Activated CD4-positive, alpha-beta T cell treated with anti-CD3 and anti-CD28 coated beads, Interleukin-2, Interleukin-6, amounts not matched to agents 100 ng/mL and 50 ng/mL, durations not matched to agents 16 hours and 8 hours (primary cell): ENCODE measurements around the gene CREB5.

Experiments
- DNase-seq: peaks from one replicate; pipeline ENCODE4 v3.0.0-alpha.2; 2020

Gene CREB5

GRCh38 chr7:28435732-28436378, 23.5 kb downstream of the CREB5 start:
- no peak for DNase-seq

DNA sequence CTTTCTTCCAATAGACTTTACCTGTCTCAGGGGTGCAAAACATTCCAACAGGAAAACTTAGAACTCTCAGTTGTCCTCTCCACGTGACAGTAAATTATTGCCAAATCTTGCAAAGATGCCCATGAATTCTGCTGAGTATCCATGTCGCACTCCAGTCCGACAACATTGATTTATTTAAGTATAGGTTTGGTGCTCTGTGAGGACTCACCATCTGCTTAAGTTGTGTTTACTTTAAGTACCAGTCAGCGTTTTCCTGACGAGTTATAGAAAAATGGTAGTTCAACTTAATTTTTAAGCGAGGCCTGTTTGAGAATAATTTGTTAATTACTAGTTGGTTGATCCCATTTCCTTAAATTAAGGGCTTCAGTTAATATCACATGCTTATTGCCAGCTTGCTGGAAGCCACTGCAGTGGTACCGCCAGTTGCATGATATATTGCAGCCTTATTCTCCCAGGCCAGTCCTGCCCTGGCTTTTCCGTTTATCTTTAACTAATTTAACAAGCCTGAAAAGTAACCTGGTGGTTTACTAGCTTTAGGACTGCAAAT, 27.8 kb downstream of the CREB5 start:
- no peak for DNase-seq

- peak; percentile 37 for DNase-seq
These were observed 30.5 kb downstream of the CREB5 start for GRCh38 chr7:28442540-28443420.

DNA sequence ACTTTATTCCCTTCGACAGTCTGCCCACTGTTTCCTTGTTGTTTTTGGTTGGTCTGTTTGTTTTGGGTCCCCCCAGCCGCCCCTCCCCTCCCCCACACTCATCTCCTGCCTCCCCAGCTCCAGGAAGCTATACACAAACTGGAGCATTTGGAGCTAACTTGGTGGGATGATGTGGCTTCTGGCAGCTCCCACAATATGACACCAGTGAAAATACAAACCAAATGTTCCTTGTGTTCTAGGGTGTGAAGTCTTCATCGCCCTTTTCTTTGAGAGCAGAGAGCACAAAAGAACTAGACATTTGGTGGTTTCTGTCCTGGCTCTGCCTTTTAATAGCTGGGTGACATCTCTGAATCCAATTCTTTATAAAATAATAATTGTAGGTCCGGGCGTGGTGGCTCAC, 33.8 kb downstream of the CREB5 start:
- no peak for DNase-seq

- no peak for DNase-seq
These were observed 34.8 kb downstream of the CREB5 start for GRCh38 chr7:28447071-28447470.

GRCh38 chr7:28448708-28449107, 36.4 kb downstream of the CREB5 start:
- DNase-seq: no peak

GRCh38 chr7:28452681-28453080, 40.4 kb downstream of the CREB5 start:
- DNase-seq: no peak

- DNase-seq: no peak
These were observed 43.2 kb downstream of the CREB5 start for GRCh38 chr7:28455486-28455885.

DNA sequence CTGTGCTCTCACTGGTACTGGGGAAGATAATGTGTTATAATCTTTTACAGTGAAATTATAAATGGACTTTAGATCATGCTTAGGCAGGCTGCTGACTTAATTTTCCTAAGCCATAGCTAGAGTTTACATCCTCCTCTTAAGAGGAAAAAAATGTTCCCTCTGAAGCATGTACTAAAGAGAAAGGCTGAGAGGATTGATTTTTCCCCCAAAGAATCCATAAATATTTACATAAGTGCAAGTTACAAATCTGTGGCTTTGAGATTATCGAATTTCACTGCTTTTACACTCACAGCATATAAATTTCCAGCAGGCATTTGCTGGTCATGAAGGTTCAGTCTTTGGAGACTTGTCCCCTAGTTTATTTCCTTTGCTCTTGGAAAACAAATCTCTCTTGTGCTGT, 43.7 kb downstream of the CREB5 start:
- DNase-seq: no peak

DNA sequence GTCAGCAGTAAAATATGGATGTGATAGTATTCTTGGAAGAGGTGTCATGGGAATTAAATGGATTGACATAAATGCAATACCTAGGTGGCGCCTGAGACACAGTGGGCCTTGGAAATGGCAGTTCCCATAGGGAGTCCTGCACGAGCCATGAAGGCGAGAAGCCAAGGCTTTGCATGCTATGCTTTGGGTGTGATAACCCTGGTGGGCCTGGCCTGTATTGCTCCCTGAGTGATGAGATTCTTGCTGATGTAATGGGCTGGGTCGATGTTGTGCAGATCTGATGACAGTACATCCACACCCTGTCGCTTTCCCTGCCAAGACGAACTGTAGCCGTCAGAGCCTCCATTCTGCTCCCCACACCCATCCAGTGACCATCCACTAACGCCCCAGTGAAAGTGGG, 46.4 kb downstream of the CREB5 start:
- no peak for DNase-seq

- DNase-seq: no peak
These were observed 47.0 kb downstream of the CREB5 start for GRCh38 chr7:28459306-28459705.

DNA sequence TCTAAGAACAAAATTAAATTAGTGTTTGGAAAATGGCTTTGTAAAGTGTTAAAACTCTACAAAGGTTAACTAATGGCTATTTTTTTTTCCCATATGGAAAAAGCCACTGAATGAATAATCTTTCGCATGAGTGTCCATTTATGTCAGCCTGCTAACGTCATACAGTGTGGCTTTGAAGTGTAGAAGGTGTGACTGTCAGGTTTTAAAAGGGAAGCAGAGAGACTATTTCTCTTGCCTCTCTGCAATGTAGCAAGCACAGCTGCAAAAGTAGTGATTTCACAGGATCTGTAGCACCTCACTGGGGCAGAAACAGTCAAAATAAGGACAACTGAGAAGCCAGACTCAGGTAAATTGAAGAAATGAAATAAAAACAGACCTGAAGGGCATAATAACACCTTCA, 53.4 kb downstream of the CREB5 start:
- DNase-seq: no peak

DNA sequence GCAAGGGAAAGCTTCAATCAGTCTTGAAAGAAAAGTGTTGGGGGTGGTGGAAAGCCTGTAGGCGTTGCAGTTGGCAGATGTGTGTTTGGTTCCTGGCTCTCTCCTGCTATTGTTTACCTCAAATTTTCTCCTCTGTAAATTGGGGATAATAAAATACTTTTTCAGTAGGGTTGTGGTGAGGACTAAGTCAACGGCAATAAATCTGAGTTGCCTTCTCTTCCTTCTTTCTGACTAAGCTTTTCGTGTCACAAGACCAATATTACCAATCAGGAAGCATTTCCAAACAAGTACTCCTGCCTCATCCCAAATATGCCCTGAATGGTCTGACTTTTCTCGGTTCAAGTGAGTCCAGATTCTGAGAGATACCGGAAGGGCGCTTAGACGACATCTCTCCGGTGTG, 54.0 kb downstream of the CREB5 start:
- DNase-seq: no peak

- no peak for DNase-seq
These were observed 54.6 kb downstream of the CREB5 start for GRCh38 chr7:28466885-28467284.

GRCh38 chr7:28469562-28469961, 57.2 kb downstream of the CREB5 start:
- DNase-seq: no peak

- DNase-seq: no peak
These were observed 58.0 kb downstream of the CREB5 start for GRCh38 chr7:28470344-28470743.

DNA sequence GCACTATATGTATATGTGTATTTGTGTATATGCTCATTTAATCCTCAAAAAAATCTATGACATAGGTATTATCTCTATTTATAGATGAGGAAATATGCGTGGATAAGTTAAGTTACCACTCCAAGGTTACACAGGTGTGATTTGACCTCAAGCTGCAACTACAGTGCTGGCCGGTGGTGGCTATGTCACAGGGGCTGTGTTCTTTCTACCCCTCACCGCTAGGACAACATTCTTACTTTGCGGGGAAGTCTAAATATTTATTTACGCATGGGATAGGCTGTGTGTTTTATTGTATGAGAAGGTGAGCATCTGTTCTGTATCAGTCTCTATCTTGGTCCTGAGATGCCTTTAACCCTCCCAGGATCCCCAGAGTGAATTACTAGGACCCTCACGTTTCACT, 60.0 kb downstream of the CREB5 start:
- no peak for DNase-seq

- no peak for DNase-seq
These were observed 61.4 kb downstream of the CREB5 start for GRCh38 chr7:28473571-28474281.

DNA sequence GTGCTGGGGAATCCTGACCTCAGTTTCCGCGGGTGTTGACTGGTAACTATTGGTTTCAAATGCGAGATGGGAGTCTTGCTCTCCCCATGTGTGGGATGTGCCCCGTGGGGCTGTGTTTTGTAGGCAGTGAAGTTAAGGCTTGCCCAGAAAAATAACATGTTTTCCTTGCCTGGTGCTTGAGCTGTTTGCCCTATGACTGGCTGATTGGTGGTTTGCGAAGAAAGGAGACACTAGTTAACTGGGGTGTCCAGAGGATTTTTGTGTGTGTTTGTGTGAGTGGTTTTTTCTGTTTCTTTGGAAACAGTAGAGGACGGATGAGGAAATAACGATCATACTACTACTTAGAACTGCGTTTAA, 61.9 kb downstream of the CREB5 start:
- no peak for DNase-seq

GRCh38 chr7:28474640-28475039, 62.3 kb downstream of the CREB5 start:
- no peak for DNase-seq

DNA sequence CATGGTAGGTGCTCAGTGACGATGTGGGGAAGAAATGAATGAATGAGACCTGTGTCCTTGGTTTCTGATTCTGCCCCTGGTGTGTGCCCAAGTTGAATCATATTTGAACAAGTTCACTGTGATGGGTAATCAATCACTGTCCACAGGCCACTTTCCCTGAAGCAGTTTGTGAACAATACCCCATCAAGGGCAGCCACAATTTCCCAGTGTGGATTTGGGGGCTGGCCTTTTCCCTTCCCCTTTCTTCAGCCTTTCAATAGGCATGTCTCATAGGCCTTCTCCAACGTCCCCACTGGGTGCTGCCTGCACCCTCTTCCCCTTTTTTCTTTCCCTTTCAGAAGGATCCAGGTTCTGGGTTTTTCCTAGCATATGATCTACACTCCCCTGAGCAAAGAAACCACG, 64.7 kb downstream of the CREB5 start:
- no peak for DNase-seq

- DNase-seq: no peak
These were observed 66.3 kb downstream of the CREB5 start for GRCh38 chr7:28478656-28479055.

DNA sequence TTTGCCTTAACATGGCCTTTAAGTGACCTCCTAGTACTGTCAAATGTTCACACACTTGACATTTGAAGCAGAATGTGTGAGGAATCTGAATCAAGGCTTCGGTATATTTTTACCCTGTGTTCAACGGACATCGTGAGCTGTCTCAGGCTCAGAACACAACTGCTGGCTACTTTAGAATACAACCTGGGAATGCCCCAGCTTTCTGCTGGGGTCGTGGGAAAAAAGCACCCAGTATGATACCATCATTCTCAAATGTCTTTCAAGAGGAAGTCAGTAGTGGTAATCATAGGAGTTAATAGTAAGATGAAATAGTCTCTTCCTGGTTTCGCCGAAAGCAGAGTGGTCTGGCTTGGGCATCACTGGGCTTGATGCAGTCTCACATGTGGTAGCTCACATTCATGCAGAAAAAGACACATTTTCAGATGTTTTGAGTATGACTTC, 67.2 kb downstream of the CREB5 start:
- DNase-seq: no peak

DNA sequence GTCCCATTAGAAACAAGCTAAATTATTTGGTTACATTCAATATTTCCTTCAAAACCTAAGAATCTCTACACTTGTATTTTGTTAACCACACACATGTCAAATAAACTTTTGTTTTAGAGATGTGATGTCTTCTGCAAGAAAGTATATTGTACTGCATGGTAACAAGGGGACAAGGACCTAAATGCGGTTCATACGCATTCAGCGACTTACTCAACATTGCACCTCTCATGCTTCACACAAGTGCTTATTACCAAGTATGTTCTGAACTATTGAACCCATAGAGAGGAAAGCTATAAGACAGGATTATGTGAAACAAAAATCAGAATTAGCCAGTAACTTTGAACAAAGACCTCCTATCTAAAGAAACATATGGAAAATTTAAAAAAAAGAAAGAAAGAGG, 68.3 kb downstream of the CREB5 start:
- DNase-seq: no peak
